Endodermal cell (in vitro differentiated cells): Measurements from ENCODE around the gene GCM1. TPM values are rescaled to one million over a fixed set of nuclear protein-coding genes. Genes with fewer than 3 reads are reported as not detected.

ENCODE experiments used
- DNase-seq: peaks from one replicate; pipeline ENCODE4 v3.0.0-alpha.2; 2017
- H3K27ac ChIP-seq: 2 replicates; pipeline ENCODE4 v1.5.1; 2013; ENCODE audit warnings: mild to moderate bottlenecking, low read depth, low read length, moderate library complexity
- H3K27me3 ChIP-seq: 2 replicates; pipeline ENCODE4 v1.6.1; 2013; ENCODE audit warnings: mild to moderate bottlenecking, low read length, moderate library complexity; ENCODE audit not compliant: insufficient read depth, control insufficient read depth, poor library complexity, severe bottlenecking
- H3K36me3 ChIP-seq: 2 replicates; pipeline ENCODE4 v1.7.0; 2013; ENCODE audit warnings: mild to moderate bottlenecking, low read length, moderate library complexity; ENCODE audit not compliant: control insufficient read depth, insufficient read depth
- H3K4me1 ChIP-seq: one replicate; pipeline ENCODE4 v1.7.0; 2013; ENCODE audit warnings: low read length; ENCODE audit not compliant: control insufficient read depth, insufficient read depth
- H3K4me3 ChIP-seq: 2 replicates; pipeline ENCODE4 v1.5.1; 2013; ENCODE audit warnings: mild to moderate bottlenecking, low read length, moderate library complexity
- H3K9ac ChIP-seq: 2 replicates; pipeline ENCODE4 v1.6.1; 2013; ENCODE audit warnings: mild to moderate bottlenecking, low read length, moderate library complexity; ENCODE audit not compliant: poor library complexity, severe bottlenecking; ENCODE audit errors: extremely low read depth
- H3K9me3 ChIP-seq: 2 replicates; pipeline ENCODE4 v1.6.1; 2013; ENCODE audit warnings: mild to moderate bottlenecking, low read length, moderate library complexity; ENCODE audit not compliant: control insufficient read depth
- H3K27ac Mint-ChIP-seq: 2 replicates; pipeline ENCODE4 v1.8.0; 2020; ENCODE audit warnings: mixed read lengths
- H3K27me3 Mint-ChIP-seq: 2 replicates; pipeline ENCODE4 v1.8.0; 2021; ENCODE audit warnings: mild to moderate bottlenecking, mixed read lengths; ENCODE audit not compliant: insufficient read depth
- H3K36me3 Mint-ChIP-seq: 2 replicates; pipeline ENCODE4 v1.8.0; 2020; ENCODE audit warnings: low read depth, mixed read lengths
- H3K4me1 Mint-ChIP-seq: 2 replicates; pipeline ENCODE4 v1.8.0; 2020; ENCODE audit warnings: mixed read lengths
- H3K4me3 Mint-ChIP-seq: 2 replicates; pipeline ENCODE4 v1.8.0; 2020; ENCODE audit warnings: mild to moderate bottlenecking, moderate library complexity, mixed read lengths
- H3K9me3 Mint-ChIP-seq: 2 replicates; pipeline ENCODE4 v1.8.0; 2020; ENCODE audit warnings: mild to moderate bottlenecking, mixed read lengths
- CTCF ChIP-seq: fragments of 200-600 bp; sonication (generic); conservative IDR thresholded peaks from 2 replicates; pipeline ENCODE4 v1.5.0; 2021; ENCODE audit warnings: antibody characterized with exemption, mild to moderate bottlenecking
- WGBS, 2 experiments: methylation state at CpG; one replicate each; pipeline versions ENCODE4 v1.1.5 to v1.1.7; 2013; ENCODE audit warnings: missing lambda C conversion rate in 2 of 2, mixed read lengths in 1 of 2; ENCODE audit not compliant: insufficient coverage in 1 of 2, insufficient read length in 1 of 2; 5-methylcytosine and 5-hydroxymethylcytosine counted together
- total RNA-seq, 2 donors: library from RNA; stranded (reverse); fragmentation: NEBNext Ultra II Directional in 1 of 2; extraction: Animal tissue kit (Norgen Biotek cat#: 25700) in 1 of 2; gene quantifications; 2 replicates in 1 of 2; 3 replicates in 1 of 2; pipeline ENCODE4 v1.2.1, GENCODE V29; 2021

Gene GCM1
- total RNA-seq, 2 donors from 2014 or later = not detected

GRCh38 chr6:53151676-53152075 lies 3.0 kb upstream of the GCM1 start:
- H3K4me1 ChIP-seq = no peaks in the 10 kb centered on the region
- 20 to 66% methylated on average over 1 to 3 of the region's 3 CpGs for WGBS, 2 experiments
- peak; percentile 83 for DNase-seq
- Mint-ChIP-seq H3K4me3 (no peak overlapping the region), H3K9me3 (no peaks in the 10 kb centered on the region), H3K4me1 (no peaks in the 10 kb centered on the region), H3K27ac (no peak overlapping the region), H3K36me3 (no peaks in the 10 kb centered on the region), H3K27me3 (no peaks in the 10 kb centered on the region)
- no peaks in the 10 kb centered on the region for H3K36me3 ChIP-seq
- H3K9ac ChIP-seq = no peak overlapping the region
- H3K27me3 ChIP-seq = no peaks in the 10 kb centered on the region
- TF ChIP-seq CTCF = peak; percentile 75
- H3K9me3 ChIP-seq = no peaks in the 10 kb centered on the region
- no peak overlapping the region for H3K27ac ChIP-seq
- H3K4me3 ChIP-seq = no peak overlapping the region

- DNase-seq = no peak
- H3K4me3 ChIP-seq = no peak overlapping the region
- no peak overlapping the region for H3K9ac ChIP-seq
Observed at GRCh38 chr6:53144802-53145201, 3.8 kb downstream of the GCM1 start.

GRCh38 chr6:53143710-53144109 lies 4.9 kb downstream of the GCM1 start:
- Histone ChIP-seq H3K27me3 (no peaks in the 10 kb centered on the region), H3K27ac (no peak overlapping the region), H3K4me1 (no peaks in the 10 kb centered on the region), H3K4me3 (no peak overlapping the region), H3K36me3 (no peaks in the 10 kb centered on the region), H3K9me3 (no peaks in the 10 kb centered on the region), H3K9ac (no peak overlapping the region)
- Mint-ChIP-seq H3K4me1 (peaks cover 6% of the 10 kb centered on the region), H3K27me3 (no peaks in the 10 kb centered on the region), H3K36me3 (no peaks in the 10 kb centered on the region), H3K27ac (no peak overlapping the region), H3K9me3 (no peaks in the 10 kb centered on the region), H3K4me3 (no peak overlapping the region)
- WGBS, 2 experiments = 78 to 92% methylated on average over 2 to 3 of the region's 3 CpGs
- DNase-seq = no peak
- TF ChIP-seq CTCF = no peak

More at GRCh38 chr6:53144802-53145201, 3.8 kb downstream of the GCM1 start:
- Mint-ChIP-seq H3K36me3 (no peaks in the 10 kb centered on the region), H3K4me1 (peaks cover 6% of the 10 kb centered on the region), H3K9me3 (no peaks in the 10 kb centered on the region), H3K27me3 (no peaks in the 10 kb centered on the region), H3K27ac (no peak overlapping the region), H3K4me3 (no peak overlapping the region)
- TF ChIP-seq CTCF = no peak
- Histone ChIP-seq H3K36me3 (no peaks in the 10 kb centered on the region), H3K27me3 (no peaks in the 10 kb centered on the region), H3K9me3 (no peaks in the 10 kb centered on the region), H3K4me1 (no peaks in the 10 kb centered on the region), H3K27ac (no peak overlapping the region)
- WGBS, 2 experiments = 96% methylated on average over 2 of the region's 2 CpGs; no CpG with 5 or more reads in 1 of the 2 experiments
